Right lung (tissue), 5 donors: Measurements from ENCODE around the gene AGK. TPM values are rescaled to one million over a fixed set of nuclear protein-coding genes. Genes with fewer than 3 reads are reported as not detected.

Source experiments
- DNase-seq, 2 donors: peaks; one replicate each; pipeline ENCODE4 v3.0.0-alpha.2; 2013
- polyA plus RNA-seq, 5 donors: library from polyadenylated mRNA; unstranded; fragments of 120-200 nt; gene quantifications; one replicate each; pipeline versions ENCODE4 v1.2.1 to v1.2.3, GENCODE V29; 2013; ENCODE audit warnings: inconsistent platforms in 1 of 5, low replicate concordance in 1 of 5; ENCODE audit not compliant: insufficient read length in 5 of 5, insufficient read depth in 1 of 5

Gene AGK
- polyA plus RNA-seq, 5 donors: 34.6 to 41.5 (median 40.2) TPM

DNA sequence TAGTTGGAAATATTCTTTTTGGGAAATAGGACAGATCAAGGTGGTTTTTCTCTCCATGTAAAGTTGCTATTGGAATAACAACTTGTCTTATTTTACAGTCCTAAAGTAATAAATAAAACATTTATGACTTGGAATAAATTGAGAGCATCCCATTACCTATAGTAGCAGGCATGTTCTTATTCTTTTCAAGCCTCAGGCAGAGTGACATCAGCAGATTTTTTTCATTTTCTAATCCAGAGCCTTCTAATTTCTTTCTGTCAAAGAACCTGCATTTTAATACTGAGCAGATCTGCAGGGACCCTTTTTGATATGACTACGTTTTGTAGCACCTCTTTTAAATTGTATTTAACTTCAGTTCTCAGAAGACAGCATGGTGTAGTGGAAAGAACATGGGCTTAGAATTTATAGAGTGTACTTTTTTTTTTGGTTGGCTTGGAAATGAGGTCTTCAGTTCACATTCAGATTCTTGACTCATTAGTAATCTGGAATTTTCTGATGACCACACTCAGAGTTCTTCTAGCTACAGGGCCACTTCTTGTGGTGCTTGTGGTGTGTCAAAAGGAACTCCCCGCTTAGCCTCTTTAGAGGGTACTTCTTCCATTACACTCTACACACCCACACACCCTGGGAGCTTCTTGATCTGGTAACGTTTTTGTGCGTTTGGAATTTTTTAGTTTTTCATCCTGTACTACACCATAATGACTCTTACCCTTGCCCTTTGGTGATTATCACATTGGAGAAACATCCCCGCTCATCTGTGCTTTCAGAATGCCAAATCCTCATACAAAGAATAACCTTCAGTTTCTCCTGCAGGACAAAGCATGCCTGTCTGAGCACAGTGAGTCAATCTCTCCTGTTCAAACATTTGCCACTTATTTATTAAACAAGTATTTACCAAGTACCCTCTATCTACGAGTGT, 34.6 kb downstream of the AGK start:
- DNase-seq: no peak

DNA sequence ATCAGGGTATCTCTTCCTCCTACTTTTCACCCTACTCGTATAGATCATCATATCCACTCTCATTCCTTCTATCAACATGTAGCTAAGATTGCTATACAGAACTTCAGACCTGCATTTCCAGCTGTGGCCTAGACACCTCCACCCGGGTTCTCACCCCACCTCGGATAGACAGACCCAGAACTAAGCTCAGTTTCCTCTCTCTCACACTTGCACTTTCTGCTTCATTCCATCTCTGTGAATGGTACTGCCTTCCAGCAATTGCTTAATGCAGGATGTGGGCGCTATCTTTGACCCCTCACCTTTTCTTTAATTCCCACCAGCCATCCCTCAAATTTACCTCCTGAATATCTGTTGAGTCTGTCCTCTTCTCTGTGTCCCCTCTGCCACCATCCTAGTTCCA, 35.7 kb downstream of the AGK start:
- DNase-seq: no peak

DNA sequence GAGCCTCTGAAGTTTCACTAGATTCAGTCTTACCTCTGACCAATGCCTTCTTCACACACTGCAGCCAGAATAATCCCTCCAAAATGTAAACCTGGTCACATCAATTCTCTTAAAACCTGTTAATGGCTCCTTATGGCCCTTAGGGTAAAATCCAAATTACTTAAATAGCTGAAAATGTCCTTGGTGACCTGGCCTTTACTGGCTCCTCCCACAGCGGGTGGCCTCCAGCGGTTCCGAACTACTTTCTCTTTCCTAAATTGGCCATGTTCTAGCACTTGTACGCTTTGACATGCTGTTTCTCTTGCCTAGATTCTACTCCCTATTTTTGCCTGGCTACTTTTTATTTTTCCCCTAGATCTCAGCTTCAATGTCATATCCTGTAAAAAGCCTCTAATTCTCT, 36.1 kb downstream of the AGK start:
- DNase-seq: no peak

DNA sequence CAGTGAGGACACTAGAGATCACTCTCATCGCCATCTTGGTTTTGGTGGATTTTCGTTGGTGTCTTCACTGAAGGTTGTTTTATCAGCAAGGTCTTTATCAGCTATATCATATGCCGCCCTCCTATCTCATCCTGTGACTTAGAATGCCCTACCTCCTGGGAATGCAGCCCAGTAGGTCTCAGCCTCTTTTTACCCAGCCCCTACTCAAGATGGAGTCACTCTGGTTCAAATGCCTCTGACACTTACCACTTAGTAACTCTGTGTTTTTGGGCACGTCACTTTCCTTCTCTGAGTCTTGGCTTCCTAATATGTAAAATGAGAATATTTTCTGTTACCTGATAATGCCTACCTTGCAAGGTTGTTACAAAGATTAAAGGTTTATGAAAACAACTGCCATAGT, 37.7 kb downstream of the AGK start:
- DNase-seq: no peak

DNA sequence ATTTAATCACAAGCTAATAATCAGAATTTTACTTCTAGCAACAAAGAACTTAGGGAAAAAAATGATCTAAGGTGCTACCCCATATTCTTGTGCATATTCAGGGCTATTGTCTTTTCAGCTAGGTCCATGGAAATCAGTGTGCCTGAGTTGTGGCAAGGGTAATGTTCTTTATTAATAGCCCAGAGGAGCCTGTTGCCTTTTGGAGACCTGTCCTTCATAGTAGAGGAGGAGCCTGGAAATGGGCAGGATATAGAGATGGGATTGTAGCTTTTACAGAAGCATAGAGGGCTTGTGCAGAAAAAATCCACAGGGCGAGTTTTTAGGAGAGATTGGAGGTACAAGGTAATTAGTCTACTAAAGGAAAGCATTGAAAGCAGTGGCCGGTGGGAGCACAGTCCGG, 38.9 kb downstream of the AGK start:
- DNase-seq: no peak

DNA sequence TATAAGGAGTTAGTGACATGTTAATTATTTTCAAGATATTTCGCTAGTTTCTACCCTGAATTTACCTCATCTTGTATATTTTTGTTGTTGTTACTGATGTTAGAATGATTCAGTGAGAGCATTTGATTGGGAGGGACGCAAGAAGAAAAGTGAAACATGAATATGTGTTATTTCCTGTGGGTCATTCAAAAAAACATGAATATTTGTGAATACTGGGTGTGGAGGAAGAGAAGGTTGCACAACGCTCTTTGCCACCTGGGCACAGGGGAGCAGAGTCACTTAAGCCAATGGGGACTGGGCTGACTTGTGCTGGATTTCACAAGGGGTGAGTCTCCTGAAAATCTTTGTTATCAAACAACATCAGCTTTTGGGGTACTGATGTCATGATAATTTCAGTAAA, 39.5 kb downstream of the AGK start:
- DNase-seq: no peak

DNA sequence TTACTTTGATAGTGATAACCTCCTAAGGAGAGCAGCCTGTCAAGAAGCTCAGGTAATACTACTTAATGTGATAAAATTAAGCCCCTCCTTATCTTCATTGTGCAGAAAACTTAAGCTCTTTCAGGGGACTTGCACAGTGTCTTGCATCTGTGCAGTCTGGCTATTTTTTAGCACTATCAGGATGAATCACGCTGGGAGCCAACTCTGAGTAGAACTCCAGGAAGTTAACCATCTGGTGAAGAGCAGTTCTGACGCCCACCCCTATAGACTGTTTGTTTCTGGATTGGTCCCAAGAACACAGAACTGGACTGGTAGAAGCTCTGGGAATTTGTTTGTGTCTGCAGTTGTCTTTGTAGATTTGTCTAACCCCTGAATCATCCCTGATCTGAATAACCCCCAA, 41.9 kb downstream of the AGK start:
- DNase-seq: peak; percentile 8 to 15

DNA sequence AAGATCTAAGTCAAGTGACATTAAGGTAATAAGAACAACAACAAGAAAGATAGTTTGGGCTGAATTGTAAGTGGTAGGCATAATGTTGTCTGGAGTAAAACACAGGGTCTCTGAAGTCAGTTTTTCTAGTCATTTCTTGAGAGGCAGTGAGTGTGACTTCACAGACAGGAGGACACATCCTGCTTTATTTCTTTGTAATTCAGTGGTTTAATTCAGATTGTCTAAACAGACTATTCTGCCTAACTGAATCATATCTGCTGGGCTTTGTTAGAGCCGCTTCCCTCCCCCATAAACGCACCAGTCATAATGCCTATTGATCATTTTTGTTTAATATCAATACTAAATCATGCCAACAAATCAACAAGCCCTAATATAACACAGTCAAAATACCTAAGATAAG, 46.8 kb downstream of the AGK start:
- DNase-seq: no peak

DNA sequence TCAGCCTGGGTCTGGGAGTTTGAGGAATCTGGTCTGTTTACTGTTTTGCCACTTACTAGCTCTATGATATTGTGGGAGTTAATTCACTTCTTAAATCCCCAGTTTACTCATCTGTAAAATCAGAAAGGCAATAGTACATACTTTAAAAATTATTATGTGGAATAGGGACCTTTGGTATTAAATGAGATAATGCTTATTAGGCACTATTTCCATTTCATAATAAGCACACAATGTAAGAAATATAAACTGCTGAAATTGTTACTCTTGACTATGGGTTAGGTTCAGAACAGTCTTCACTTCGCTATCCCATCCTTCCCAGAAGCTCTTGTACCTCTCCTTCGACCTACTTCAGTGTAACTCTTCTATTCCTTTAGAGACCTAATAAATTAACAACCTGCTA, 47.2 kb downstream of the AGK start:
- DNase-seq: no peak

DNA sequence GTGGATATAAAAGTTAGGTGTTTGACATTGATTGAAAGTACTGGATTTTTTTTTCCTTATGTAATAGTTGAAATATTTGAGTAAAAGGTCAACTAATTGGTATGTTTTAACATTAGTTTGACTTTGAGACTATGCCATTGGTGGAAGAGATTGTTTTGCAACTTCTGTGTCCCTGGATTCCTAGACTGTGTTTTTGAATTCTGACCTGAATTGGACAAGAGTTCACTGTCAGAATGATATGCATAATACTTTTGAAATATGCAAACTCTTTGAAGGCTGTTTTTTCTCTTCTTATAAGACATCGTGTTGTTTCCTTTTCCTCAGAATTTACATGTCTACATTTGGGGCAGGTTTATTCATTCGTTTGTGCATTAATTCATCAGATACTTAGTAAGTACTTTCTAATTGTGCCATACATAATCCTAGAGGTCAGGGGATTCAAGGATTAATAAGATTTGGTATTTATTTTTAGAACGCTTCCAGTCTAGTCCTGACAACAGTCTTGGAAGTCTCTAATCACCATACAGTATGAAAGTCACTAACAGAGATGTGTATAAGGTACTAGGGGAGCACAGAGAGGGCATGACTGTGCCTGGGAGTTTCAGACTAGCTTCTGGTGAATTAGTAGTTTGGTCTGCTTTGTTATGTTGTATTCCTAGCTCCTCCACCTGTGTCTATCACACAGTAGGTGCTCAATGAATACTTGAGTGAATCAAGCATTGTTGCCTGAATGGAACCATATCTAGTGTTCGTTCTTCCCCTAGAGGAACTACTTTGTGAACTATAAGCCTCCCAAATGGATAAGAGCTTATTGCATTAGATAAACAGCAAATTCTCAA, 49.2 kb downstream of the AGK start:
- no peak for DNase-seq

DNA sequence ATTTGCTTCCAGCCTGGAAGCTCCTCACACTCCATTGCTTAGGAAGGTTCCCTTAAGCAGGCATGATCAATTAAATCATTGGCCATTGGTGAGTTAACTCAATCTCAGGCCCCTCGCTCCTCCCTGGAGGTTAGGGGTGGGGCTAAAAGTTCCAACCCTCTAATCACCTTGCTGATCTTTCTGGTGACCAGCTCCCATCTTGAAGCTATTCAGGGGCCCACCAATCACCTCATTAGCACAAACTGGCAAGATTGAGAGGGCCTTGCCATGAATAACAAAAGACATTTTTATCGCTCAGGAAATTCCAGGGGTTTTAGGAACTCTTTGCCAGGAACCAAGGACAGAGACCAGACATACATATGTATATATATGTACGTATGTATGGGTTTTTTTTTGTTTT, 58.4 kb downstream of the AGK start:
- DNase-seq: no peak

DNA sequence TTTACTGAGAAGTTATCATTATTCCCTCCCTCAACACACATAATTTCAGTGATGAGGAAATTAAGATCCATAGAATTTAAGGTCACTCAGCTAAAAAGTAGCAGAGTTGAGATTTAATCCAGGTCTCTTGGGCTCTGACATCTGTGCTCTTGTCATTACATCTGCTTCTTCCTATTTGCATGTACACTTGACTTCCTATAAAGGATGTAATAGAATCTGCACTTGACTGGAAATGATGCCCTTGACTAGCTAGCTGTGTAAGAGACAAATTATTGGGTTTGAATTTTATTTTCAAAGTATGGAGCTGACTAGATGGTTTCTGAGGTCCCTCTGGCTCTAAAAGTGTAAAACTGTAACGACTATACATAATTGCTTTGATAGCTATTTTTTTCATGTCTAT, 59.5 kb downstream of the AGK start:
- no peak for DNase-seq

DNA sequence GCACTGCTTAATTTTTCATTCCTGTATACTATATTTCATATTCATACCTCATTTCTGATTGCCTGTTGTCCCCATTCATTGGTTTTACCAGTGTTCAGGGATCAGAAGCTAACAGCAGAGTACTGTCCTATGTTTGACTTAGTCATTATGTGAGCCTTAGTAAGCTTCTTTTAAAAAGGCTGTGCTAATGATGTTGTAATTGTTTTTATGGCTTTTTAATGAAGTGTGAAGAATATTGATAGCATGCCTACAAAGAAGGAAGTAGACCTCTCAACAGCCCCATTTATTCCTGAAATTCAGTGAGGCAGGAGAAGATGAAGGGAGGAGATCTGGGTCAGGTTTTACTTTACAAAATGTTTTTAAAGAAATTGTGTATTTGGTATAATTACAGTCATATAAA, 61.7 kb downstream of the AGK start:
- peak in 1 of 2 donors; percentile 6 for DNase-seq

DNA sequence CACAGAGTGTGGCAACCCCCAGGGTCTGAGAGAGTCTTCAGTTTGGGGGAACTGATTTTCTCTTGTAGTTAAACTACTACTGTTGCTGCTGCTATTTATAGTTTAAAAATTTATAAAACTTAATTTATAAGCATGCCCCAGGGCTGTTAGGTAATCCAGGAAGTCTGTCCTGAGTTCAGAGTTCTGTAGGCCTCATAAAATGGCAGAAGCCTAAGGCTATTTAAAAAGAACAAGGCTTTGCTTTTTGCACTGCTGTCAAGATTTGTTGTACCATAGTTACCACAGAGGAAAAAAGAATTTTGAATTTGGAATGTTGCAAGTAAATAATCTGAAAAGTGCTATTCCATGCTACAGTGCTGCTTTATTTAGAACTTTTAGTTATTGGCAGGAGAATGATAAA, 66.1 kb downstream of the AGK start:
- no peak for DNase-seq

DNA sequence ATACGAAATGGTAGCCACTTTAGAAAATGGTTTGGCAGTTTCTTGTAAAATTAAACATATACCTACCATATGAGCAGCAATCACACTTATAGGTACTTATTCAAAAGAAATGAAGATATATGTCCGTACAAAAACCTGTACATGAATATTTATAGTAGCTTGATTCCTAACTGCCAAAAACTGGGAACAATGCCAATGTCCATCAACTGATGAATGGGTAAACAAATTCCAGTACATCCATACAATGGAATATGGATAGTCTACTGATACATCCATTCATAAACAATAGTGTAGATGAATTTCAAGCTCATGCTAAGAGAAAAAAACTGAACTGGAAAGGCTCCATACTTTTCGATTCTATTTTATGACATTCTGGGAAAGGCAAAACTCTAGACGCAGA, 68.5 kb downstream of the AGK start:
- DNase-seq: no peak

DNA sequence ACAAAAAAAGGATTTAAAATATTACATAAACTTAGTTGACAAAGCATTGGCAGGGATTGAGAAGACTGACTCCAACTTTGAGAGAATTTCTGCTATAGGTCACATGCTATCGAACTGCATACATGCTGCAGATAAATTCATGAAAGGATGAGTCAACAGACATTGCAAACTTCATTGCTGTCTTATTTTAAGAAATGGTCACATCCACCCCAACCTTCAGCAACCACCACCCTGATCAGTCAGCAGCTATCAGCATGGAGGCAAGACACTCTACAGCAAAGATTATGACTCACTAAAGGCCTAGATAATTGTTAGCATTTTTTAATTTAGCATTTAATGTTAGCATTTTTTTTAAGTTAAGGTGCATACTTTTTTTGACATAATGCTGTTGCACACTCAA, 73.6 kb downstream of the AGK start:
- DNase-seq: no peak

DNA sequence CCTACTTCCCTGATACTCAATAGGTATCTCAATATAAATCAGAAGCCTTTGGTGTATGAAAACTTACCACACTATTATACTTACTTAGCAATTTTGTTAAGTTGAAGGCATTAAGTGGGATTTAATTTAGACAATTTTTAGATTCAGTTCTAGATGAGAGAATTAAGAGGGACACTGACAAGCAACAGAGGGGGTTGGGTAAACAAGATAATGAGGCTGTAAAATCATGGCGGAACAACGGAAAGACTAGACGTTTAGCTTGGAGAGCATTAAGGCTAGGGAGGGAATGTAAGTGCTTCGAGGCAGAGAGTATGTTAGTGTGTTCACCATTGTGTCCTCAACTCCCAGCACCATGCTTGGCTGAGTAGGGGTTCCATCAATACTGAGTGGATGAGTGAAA, 79.4 kb downstream of the AGK start:
- DNase-seq: no peak

DNA sequence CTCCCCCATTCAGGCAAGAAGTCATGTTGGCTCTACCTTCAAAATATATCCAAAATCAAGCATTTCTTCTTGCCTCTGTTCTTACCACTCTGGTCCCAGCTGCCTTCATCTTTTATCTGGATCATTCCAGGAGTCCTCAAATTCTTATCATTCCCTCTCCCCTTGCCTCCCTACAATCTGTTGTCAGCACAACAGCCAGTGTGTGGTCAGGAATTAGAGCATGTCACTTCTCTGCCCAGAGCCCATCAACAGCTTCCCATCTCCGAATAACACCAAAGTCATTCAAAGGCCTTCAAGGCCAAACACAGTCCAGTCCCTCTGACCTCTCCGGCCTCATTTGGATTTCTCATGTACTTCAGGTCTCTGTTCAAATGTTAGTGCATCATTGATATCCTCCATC, 80.3 kb downstream of the AGK start:
- no peak for DNase-seq

DNA sequence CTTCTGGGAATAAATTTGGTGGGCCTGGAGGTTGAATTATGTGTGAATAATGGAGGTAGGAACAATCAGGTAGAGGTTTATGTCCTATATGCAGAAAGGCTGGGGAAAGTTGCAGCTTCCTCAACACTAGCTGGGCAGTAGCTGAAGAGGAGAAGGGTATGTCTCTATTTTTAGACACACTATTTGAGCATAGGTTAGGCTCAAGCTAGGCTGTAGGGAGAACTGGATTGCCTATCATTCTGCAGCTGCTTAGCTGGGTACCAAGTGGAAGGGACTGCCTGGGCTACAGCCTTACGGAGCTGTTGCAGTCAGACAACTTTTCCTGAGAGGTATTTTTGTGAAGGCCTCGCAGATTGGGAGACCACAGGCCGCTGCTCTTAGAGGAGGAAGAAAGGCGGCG, 82.9 kb downstream of the AGK start:
- no peak for DNase-seq

DNA sequence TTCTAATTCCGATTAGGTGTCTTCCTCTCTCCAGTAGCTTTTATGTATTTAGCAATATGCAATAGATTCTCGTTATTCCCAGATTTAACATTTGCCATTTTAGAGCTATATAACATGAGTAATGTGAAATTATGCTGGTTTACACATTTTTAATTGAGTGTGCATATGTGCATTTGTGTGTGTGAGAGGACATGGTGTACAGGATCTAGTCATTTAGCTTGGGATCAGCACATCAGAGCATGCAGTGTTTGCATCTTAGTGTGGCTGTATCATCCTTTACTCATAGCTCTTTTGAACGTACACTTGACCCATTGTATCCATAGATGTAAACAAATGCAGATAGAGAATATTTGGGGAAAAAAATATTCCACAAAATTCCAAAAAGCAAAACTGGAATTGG, 84.8 kb downstream of the AGK start:
- no peak for DNase-seq

DNA sequence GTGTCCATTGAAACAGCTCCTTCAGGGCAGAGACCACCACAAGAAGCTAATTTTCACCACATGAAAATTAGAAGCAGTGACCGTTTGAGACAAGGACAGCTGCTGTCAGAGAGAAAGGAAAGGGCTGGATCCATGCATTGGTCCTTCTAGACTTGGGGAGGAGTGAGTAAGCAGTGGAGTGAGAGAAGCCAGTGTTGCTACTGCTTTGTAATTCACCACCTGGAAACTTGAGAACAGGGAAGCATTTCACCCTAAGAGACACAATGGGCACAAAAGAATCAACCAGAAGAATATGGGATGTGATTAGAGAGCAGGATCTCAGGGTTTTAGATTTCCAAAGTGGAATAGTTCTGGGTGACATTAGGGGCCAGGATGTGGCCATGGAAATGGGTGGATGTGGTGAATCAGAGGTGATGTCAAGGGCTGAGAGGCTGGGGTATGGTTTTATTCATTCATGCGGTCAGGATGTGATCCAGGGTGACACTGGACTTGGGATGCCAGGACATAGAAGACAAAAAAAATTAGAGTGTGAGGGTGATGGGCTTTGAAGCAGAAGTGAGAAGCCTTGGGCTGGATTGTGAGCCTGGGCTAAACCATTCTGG, 89.1 kb downstream of the AGK start:
- no peak for DNase-seq

DNA sequence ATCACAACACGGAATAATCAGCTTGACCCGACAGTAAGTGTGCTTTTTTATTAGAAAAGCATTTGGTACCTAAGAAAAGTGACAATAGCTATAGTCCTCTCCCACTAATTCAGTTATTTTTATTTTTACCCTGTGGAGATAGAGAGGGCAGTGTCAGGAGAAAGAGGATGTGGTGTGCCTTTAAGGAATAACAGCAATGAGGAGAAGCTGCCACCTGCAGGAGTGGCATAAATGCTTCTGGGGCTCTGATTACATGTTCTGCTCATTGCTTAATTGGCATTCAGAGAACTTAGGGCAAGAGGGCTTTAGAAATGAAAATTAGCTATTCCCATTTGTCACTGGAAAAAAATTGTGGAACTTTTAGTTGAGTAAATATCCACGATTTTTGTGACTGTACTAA, 90.7 kb downstream of the AGK start:
- no peak for DNase-seq

DNA sequence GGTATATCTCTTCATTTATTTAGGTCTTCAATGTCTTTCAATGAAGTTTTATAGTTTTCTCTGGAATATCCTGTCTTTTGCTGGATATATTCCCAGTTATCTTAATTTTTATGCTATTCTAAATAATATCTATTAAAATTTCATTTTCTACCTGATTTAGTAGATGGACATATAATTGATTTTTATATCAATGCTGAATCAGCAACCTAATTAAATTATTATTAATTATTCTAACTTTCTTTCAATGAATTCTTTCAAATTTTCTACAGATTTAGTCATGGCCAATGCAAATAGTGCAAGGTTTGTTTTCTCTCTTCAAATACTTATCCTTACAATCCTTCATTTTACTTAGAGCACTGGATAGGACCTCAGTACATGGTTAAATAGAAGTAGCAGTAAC, 94.0 kb downstream of the AGK start:
- DNase-seq: no peak
